ENCODE data around the gene ALDH3A2.

ALDH3A2 gene

DNA sequence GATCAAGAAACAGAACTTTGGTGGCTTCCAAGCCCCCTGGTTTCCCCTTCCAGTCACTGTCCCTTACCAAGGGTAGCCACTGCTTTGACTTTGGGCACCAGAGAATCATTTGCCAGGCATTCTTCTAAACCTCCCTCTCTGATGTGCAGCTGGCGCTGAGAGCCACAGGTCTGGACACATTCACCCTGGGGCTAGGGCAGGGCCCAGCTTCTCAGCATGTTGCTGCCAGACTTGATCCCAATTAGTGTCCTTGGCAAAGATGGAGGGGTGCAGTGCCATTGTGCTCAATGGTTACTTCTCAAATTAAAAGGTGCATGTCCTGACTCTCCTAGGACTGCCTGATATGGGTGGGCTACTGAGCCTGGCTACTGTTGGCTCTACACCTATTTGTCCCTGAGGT lies 75.4 kb downstream of the ALDH3A2 start:
- no peak for TF ChIP-seq SIN3A (IDR thresholded peaks at IDR 0.05; ENCODE audit: borderline replicate concordance, insufficient read depth, low read length)
- TF ChIP-seq, protein P1, sequence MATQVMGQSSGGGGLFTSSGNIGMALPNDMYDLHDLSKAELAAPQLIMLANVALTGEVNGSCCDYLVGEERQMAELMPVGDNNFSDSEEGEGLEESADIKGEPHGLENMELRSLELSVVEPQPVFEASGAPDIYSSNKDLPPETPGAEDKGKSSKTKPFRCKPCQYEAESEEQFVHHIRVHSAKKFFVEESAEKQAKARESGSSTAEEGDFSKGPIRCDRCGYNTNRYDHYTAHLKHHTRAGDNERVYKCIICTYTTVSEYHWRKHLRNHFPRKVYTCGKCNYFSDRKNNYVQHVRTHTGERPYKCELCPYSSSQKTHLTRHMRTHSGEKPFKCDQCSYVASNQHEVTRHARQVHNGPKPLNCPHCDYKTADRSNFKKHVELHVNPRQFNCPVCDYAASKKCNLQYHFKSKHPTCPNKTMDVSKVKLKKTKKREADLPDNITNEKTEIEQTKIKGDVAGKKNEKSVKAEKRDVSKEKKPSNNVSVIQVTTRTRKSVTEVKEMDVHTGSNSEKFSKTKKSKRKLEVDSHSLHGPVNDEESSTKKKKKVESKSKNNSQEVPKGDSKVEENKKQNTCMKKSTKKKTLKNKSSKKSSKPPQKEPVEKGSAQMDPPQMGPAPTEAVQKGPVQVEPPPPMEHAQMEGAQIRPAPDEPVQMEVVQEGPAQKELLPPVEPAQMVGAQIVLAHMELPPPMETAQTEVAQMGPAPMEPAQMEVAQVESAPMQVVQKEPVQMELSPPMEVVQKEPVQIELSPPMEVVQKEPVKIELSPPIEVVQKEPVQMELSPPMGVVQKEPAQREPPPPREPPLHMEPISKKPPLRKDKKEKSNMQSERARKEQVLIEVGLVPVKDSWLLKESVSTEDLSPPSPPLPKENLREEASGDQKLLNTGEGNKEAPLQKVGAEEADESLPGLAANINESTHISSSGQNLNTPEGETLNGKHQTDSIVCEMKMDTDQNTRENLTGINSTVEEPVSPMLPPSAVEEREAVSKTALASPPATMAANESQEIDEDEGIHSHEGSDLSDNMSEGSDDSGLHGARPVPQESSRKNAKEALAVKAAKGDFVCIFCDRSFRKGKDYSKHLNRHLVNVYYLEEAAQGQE (IDR thresholded peaks at IDR 0.05; ENCODE audit: insufficient read depth in 1 of 2, low read depth in 2 of 2, low read length in 2 of 2) = no peak
- no peak for TF ChIP-seq FOXP2 (optimal IDR thresholded peaks at IDR 0.05; ENCODE audit: borderline replicate concordance, extremely low read depth, extremely low read length, insufficient read depth)
- no peak for TF ChIP-seq TAF1 (IDR thresholded peaks at IDR 0.05; ENCODE audit: borderline replicate concordance, insufficient read depth, low read length)
- TF ChIP-seq POLR2AphosphoS5 (IDR thresholded peaks at IDR 0.05; ENCODE audit: low read depth, low read length) = no peak

DNA sequence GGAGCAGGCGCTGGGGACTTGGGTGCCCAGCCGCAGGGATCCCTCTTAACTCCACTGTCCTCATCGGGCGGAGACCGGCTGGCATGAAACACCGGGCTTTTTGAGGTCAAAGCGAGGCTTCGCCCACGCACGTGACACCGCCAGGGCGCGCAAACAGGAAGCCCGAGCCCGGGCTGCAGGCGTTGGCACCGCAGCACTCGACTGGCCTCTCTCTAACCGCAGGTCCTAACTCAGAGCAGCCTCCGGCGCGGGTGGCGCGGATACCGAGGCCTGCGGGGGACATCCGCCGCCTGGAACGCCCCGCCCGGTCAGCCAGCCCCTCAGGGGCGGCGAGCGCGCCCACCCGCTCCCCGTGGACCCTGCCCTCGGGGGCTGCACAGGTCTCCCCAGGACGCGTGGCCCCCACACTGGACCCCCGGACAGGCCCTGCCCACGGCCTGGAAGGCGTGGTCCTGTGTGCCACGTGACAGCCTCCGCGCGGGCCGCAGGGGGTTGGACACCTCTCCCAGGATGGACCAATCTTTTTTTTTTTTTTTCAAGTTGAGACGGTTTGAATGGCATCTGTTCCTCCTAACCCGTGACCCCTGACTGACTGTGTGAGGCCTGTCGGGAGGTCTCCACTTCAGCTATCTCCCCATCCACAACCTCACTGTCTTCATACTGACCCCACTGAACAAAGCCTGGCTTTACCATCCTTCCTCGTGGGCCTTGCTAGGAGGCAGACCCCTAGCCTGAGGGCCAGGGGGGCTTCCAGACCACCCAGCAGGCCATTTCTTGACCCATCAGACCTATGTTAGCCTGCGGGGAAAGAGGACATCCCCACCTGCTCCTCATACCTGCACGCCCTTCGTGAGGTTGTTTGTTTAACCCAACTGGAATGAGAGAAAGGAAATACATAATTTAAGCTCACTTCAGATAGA lies 76.2 kb downstream of the ALDH3A2 start:
- TF ChIP-seq SIN3A (IDR thresholded peaks at IDR 0.05; ENCODE audit: borderline replicate concordance, insufficient read depth, low read length) (no peak), FOXP2 (optimal IDR thresholded peaks at IDR 0.05; ENCODE audit: borderline replicate concordance, extremely low read depth, extremely low read length, insufficient read depth) (no peak), TAF1 (IDR thresholded peaks at IDR 0.05; ENCODE audit: borderline replicate concordance, insufficient read depth, low read length) (no peak), POLR2AphosphoS5 (IDR thresholded peaks at IDR 0.05; ENCODE audit: low read depth, low read length) (no peak)
- TF ChIP-seq, protein P1 (IDR thresholded peaks at IDR 0.05; ENCODE audit: insufficient read depth in 1 of 2, low read depth in 2 of 2, low read length in 2 of 2) = no peak

GRCh38 chr17:19725486-19725885 lies 76.9 kb downstream of the ALDH3A2 start:
- TF ChIP-seq POLR2AphosphoS5 (IDR thresholded peaks at IDR 0.05; ENCODE audit: low read depth, low read length) = no peak
- no peak for TF ChIP-seq FOXP2 (optimal IDR thresholded peaks at IDR 0.05; ENCODE audit: borderline replicate concordance, extremely low read depth, extremely low read length, insufficient read depth)
- TF ChIP-seq, protein P1 (IDR thresholded peaks at IDR 0.05; ENCODE audit: insufficient read depth in 1 of 2, low read depth in 2 of 2, low read length in 2 of 2) = no peak
- TF ChIP-seq TAF1 (IDR thresholded peaks at IDR 0.05; ENCODE audit: borderline replicate concordance, insufficient read depth, low read length) = no peak

DNA sequence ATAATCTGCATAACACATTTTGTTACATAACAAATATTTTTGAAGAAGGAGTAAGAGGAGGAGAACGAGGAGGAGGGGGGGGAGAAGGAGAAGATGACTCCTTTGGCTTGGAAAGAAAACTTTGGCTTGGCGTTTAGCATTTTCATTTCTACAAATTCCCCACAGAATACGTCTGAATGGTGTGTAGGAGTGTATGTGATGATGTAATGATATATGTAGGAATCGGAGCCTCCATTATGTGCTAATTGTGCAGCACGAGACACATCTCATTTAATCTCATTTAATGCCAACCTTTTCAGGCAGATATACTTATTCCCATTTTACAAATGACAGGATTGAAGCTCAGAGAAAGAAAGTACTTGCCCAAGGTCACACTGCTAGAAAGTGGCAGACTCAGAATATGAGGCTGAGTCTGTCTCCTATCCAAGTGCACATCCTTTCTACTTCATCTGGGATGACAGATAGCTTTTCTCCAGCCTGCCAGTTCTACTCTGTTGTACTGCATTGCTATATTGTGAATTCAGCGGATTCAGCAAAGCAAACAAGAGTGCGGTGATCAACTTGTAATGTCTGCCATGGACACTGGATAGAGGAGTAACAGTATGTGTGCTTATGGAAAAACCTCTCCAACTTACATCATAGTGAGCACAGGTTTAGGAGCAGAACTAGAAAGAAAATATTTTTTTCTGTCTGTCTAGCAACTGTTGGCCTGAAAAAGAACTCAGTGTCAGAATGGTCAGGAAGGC lies 78.3 kb downstream of the ALDH3A2 start:
- no peak for TF ChIP-seq SIN3A (IDR thresholded peaks at IDR 0.05; ENCODE audit: borderline replicate concordance, insufficient read depth, low read length)
- no peak for TF ChIP-seq POLR2AphosphoS5 (IDR thresholded peaks at IDR 0.05; ENCODE audit: low read depth, low read length)
- TF ChIP-seq FOXP2 (optimal IDR thresholded peaks at IDR 0.05; ENCODE audit: borderline replicate concordance, extremely low read depth, extremely low read length, insufficient read depth) = no peak
- no peak for TF ChIP-seq TAF1 (IDR thresholded peaks at IDR 0.05; ENCODE audit: borderline replicate concordance, insufficient read depth, low read length)
- TF ChIP-seq, protein P1 (IDR thresholded peaks at IDR 0.05; ENCODE audit: insufficient read depth in 1 of 2, low read depth in 2 of 2, low read length in 2 of 2) = no peak

All from PFSK-1 (cell line).